Liver (tissue), 9 donors: ENCODE data around the gene SS18L1. TPM values are rescaled to one million over a fixed set of nuclear protein-coding genes. Genes with fewer than 3 reads are reported as not detected.

ENCODE experiments used
- DNase-seq: peaks from one replicate; pipeline ENCODE4 v3.0.0-alpha.2; 2017; ENCODE audit warnings: low spot score
- H3K27ac ChIP-seq, 2 donors: one replicate each; pipeline ENCODE4 v1.7.0; 2013; ENCODE audit warnings: inconsistent platforms in 2 of 2, low read length in 2 of 2, control low read depth in 1 of 2, low read depth in 1 of 2, mild to moderate bottlenecking in 1 of 2
- H3K27me3 ChIP-seq, 4 donors: one replicate each; pipeline versions ENCODE4 v1.6.1 to v1.7.0; 2013; ENCODE audit warnings: low read length in 3 of 4, inconsistent platforms in 1 of 4, mild to moderate bottlenecking in 1 of 4, moderate library complexity in 1 of 4; ENCODE audit not compliant: control insufficient read depth in 4 of 4, insufficient read depth in 4 of 4
- H3K36me3 ChIP-seq, 4 donors: one replicate each; pipeline versions ENCODE4 v1.6.1 to v1.7.0; 2013; ENCODE audit warnings: low read length in 3 of 4, mild to moderate bottlenecking in 3 of 4, low read depth in 1 of 4, moderate library complexity in 1 of 4; ENCODE audit not compliant: control insufficient read depth in 4 of 4, insufficient read depth in 3 of 4
- H3K4me1 ChIP-seq, 4 donors: one replicate each; pipeline versions ENCODE4 v1.6.1 to v1.7.0; 2013; ENCODE audit warnings: low read length in 3 of 4, mild to moderate bottlenecking in 3 of 4, moderate library complexity in 1 of 4; ENCODE audit not compliant: control insufficient read depth in 4 of 4, insufficient read depth in 4 of 4
- H3K4me3 ChIP-seq, 3 donors: one replicate each; pipeline versions ENCODE4 v1.6.1 to v1.7.0; 2013; ENCODE audit warnings: low read length in 3 of 3, control low read depth in 1 of 3, low read depth in 1 of 3, mild to moderate bottlenecking in 1 of 3
- H3K9ac ChIP-seq, 2 donors: one replicate each; pipeline ENCODE4 v1.7.0; 2013; ENCODE audit warnings: low read length in 2 of 2, mild to moderate bottlenecking in 2 of 2, moderate library complexity in 2 of 2, control low read depth in 1 of 2, low read depth in 1 of 2
- H3K9me3 ChIP-seq, 4 donors: one replicate each; pipeline versions ENCODE4 v1.6.1 to v1.7.0; 2013; ENCODE audit warnings: low read length in 3 of 4; ENCODE audit not compliant: control insufficient read depth in 4 of 4
- ATF3 ChIP-seq: IDR thresholded peaks from 2 replicates; pipeline ENCODE4 v1.6.1; 2016; ENCODE audit warnings: antibody characterized with exemption
- EGR1 ChIP-seq, 2 donors: IDR thresholded peaks; 2 replicates each; pipeline ENCODE4 v1.6.1; 2016 to 2018; ENCODE audit warnings: antibody characterized with exemption in 2 of 2, low read depth in 2 of 2
- FOXA1 ChIP-seq: IDR thresholded peaks from 2 replicates; pipeline ENCODE4 v1.6.1; 2016; ENCODE audit warnings: antibody characterized with exemption
- FOXA2 ChIP-seq: IDR thresholded peaks from 2 replicates; pipeline ENCODE4 v1.6.1; 2016; ENCODE audit warnings: antibody characterized with exemption
- GABPA ChIP-seq, 2 donors: IDR thresholded peaks in 1 of 2; conservative IDR thresholded peaks in 1 of 2; 2 replicates each; pipeline ENCODE4 v1.6.1; 2016; ENCODE audit warnings: antibody characterized with exemption in 2 of 2, mild to moderate bottlenecking in 1 of 2, moderate library complexity in 1 of 2
- HNF4A ChIP-seq, 2 donors: conservative IDR thresholded peaks; 2 replicates each; pipeline ENCODE4 v1.6.1; 2016; ENCODE audit warnings: antibody characterized with exemption in 2 of 2, mild to moderate bottlenecking in 2 of 2
- HNF4G ChIP-seq: IDR thresholded peaks from 2 replicates; pipeline ENCODE4 v1.6.1; 2016; ENCODE audit warnings: antibody characterized with exemption
- JUND ChIP-seq, 2 donors: IDR thresholded peaks; 2 replicates each; pipeline ENCODE4 v1.6.1; 2016; ENCODE audit warnings: antibody characterized with exemption in 2 of 2
- MAX ChIP-seq: IDR thresholded peaks from 2 replicates; pipeline ENCODE4 v1.6.1; 2016; ENCODE audit warnings: antibody characterized with exemption
- NR2F2 ChIP-seq: IDR thresholded peaks from 2 replicates; pipeline ENCODE4 v1.6.1; 2016; ENCODE audit warnings: antibody characterized with exemption
- RAD21 ChIP-seq, 2 donors: IDR thresholded peaks; 2 replicates each; pipeline ENCODE4 v1.6.1; 2016; ENCODE audit warnings: antibody characterized with exemption in 2 of 2, mild to moderate bottlenecking in 2 of 2
- REST ChIP-seq: IDR thresholded peaks from 2 replicates; pipeline ENCODE4 v1.6.1; 2016; ENCODE audit warnings: antibody characterized with exemption, mild to moderate bottlenecking
- RXRA ChIP-seq, 2 donors: IDR thresholded peaks; 2 replicates each; pipeline ENCODE4 v1.6.1; 2017 to 2018; ENCODE audit warnings: antibody characterized with exemption in 2 of 2, mild to moderate bottlenecking in 1 of 2
- SP1 ChIP-seq: IDR thresholded peaks from 2 replicates; pipeline ENCODE4 v1.6.1; 2018; ENCODE audit warnings: antibody characterized with exemption, mild to moderate bottlenecking
- TAF1 ChIP-seq: conservative IDR thresholded peaks from 2 replicates; pipeline ENCODE4 v1.6.1; 2016; ENCODE audit warnings: antibody characterized with exemption, mild to moderate bottlenecking
- YY1 ChIP-seq: IDR thresholded peaks from 2 replicates; pipeline ENCODE4 v1.6.1; 2016; ENCODE audit warnings: antibody characterized with exemption, mild to moderate bottlenecking
- ZBTB33 ChIP-seq: IDR thresholded peaks from 2 replicates; pipeline ENCODE4 v1.6.1; 2016; ENCODE audit warnings: antibody characterized with exemption
- WGBS: extraction: QIAGEN DNeasy Blood & Tissue Kit; methylation state at CpG from one replicate; pipeline ENCODE4 v1.1.7; 2013; 5-methylcytosine and 5-hydroxymethylcytosine counted together
- polyA plus RNA-seq, 2 donors: library from polyadenylated mRNA; stranded (reverse) in 1 of 2; unstranded in 1 of 2; fragments of 200-250 nt in 1 of 2; fragments of >200 nt in 1 of 2; fragmentation: Nextera tagmentation in 1 of 2; extraction: Ambion mirVana in 1 of 2; gene quantifications; one replicate each; pipeline versions ENCODE4 v1.2.1 to v1.2.3, GENCODE V29; 2013 to 2015
- total RNA-seq, 2 donors: library from RNA; depleted of rRNA; stranded (reverse); fragments of >200 nt; gene quantifications; one replicate each; pipeline ENCODE4 v1.2.3, GENCODE V29; 2014
- TF ChIP-seq, protein P1 (sequence below): fragments of 150-350 bp; IDR thresholded peaks from 2 replicates; pipeline ENCODE4 v1.5.1; 2017; ENCODE audit warnings: improper control_type of control experiment, low read depth, low read length; ENCODE audit not compliant: missing input control
- donor health status: healthy.
- donor health status: healthy.
- donor health status: healthy.
- donor health status: healthy.
- donor health status: healthy.

Gene SS18L1
- total and polyA plus RNA-seq, 4 donors = 6.1 to 24.3 (median 16.7) TPM

- peak overlapping the region in 1 of 2 donors; percentile 97 for H3K27ac ChIP-seq
- WGBS = 97% methylated on average over 26 of the region's 26 CpGs
- peaks cover 3 to 27% (median 8%) of the 10 kb centered on the region in 4 donors for H3K4me1 ChIP-seq
- no peak overlapping the region for H3K9ac ChIP-seq
- no peaks in the 10 kb centered on the region for H3K9me3 ChIP-seq
- peaks cover 0 to 19% (median 4%) of the 10 kb centered on the region in 4 donors for H3K36me3 ChIP-seq
- H3K4me3 ChIP-seq = no peak overlapping the region
- no peak for DNase-seq
- TF ChIP-seq HNF4G (no peak), ZBTB33 (no peak), GABPA (IDR thresholded peaks at IDR 0.05 in 1 of 2, conservative IDR thresholded peaks at IDR 0.05 in 1 of 2) (no peak), RXRA (IDR thresholded peaks at IDR 0.05) (no peak), NR2F2 (no peak), TAF1 (no peak), YY1 (no peak), FOXA1 (no peak), FOXA2 (no peak), SP1 (no peak)
- no peaks in the 10 kb centered on the region for H3K27me3 ChIP-seq
These were observed 31.5 kb downstream of the SS18L1 start for GRCh38 chr20:62174870-62175624.

DNA sequence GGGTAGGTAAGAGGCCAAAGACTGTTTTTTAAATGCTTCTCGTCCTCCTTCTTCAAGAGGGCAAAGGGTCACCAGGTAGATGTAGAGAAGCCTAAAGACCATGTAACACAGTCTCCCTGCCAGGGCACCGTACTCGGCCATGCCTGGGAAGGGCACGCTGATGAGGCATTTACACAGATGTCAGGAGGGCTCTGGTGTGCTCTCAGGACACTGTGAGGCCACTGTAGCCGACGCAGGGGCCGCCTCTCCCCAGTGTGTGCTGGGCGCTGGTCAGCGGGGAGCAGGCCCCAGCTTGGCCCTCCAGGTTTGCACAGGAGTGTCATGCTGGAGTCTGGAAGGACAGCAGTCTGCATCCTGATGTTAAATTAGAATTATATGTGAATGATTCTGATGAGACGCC, 32.1 kb downstream of the SS18L1 start:
- no peak for TF ChIP-seq RXRA (IDR thresholded peaks at IDR 0.05)
- no peak for TF ChIP-seq HNF4G
- TF ChIP-seq JUND (IDR thresholded peaks at IDR 0.05) = no peak
- no peak for TF ChIP-seq ZBTB33
- no peak for TF ChIP-seq SP1
- TF ChIP-seq YY1 = no peak
- no peak for TF ChIP-seq FOXA2
- TF ChIP-seq EGR1 (IDR thresholded peaks at IDR 0.05; ENCODE audit: low read depth in 2 of 2) = no peak
- TF ChIP-seq NR2F2 = no peak
- TF ChIP-seq TAF1 = no peak
- TF ChIP-seq FOXA1 = no peak
- no peak for TF ChIP-seq MAX
- no peak for TF ChIP-seq REST
- TF ChIP-seq RAD21 (IDR thresholded peaks at IDR 0.05) = no peak
- TF ChIP-seq ATF3 = no peak
- TF ChIP-seq, protein P1, sequence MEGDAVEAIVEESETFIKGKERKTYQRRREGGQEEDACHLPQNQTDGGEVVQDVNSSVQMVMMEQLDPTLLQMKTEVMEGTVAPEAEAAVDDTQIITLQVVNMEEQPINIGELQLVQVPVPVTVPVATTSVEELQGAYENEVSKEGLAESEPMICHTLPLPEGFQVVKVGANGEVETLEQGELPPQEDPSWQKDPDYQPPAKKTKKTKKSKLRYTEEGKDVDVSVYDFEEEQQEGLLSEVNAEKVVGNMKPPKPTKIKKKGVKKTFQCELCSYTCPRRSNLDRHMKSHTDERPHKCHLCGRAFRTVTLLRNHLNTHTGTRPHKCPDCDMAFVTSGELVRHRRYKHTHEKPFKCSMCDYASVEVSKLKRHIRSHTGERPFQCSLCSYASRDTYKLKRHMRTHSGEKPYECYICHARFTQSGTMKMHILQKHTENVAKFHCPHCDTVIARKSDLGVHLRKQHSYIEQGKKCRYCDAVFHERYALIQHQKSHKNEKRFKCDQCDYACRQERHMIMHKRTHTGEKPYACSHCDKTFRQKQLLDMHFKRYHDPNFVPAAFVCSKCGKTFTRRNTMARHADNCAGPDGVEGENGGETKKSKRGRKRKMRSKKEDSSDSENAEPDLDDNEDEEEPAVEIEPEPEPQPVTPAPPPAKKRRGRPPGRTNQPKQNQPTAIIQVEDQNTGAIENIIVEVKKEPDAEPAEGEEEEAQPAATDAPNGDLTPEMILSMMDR = no peak
- TF ChIP-seq HNF4A (conservative IDR thresholded peaks at IDR 0.05) = no peak
- TF ChIP-seq GABPA (IDR thresholded peaks at IDR 0.05 in 1 of 2, conservative IDR thresholded peaks at IDR 0.05 in 1 of 2) = no peak
- Histone ChIP-seq H3K4me3 (no peak overlapping the region), H3K36me3 (peaks cover 0 to 19% (median 4%) of the 10 kb centered on the region in 4 donors), H3K4me1 (peaks cover 3 to 27% (median 8%) of the 10 kb centered on the region in 4 donors), H3K9me3 (no peaks in the 10 kb centered on the region), H3K27me3 (no peaks in the 10 kb centered on the region), H3K9ac (no peak overlapping the region), H3K27ac (peak overlapping the region; percentile 34 to 97)
- no peak for DNase-seq
- WGBS = 95% methylated on average over 10 of the region's 10 CpGs
